Vagina (tissue), 2 donors: ENCODE measurements around the gene SCN9A. TPM values are rescaled to one million over a fixed set of nuclear protein-coding genes. Genes with fewer than 3 reads are reported as not detected.
"Not testable (repeated sequence)": the region's sequence is repeated elsewhere in the genome, so short reads cannot be mapped to it uniquely, and the experiment has no call there.

Source experiments
- DNase-seq, 2 donors: peaks; one replicate each; pipeline ENCODE4 v3.0.0-alpha.2; 2017; ENCODE audit errors: extremely low spot score in 2 of 2
- H3K27ac ChIP-seq: fragments of 200-600 bp; sonication (generic); one replicate; pipeline ENCODE4 v1.5.1; 2019
- H3K27me3 ChIP-seq: fragments of 200-600 bp; sonication (generic); one replicate; pipeline ENCODE4 v1.5.1; 2019
- H3K36me3 ChIP-seq, 2 donors: fragments of 200-600 bp; sonication (generic); one replicate each; pipeline ENCODE4 v1.5.1; 2017 to 2019
- H3K4me1 ChIP-seq: fragments of 200-600 bp; sonication (generic); one replicate; pipeline ENCODE4 v1.5.1; 2019
- H3K4me3 ChIP-seq, 2 donors: fragments of 200-600 bp; sonication (generic); 1 replicate in 1 of 2; 2 replicates in 1 of 2; pipeline ENCODE4 v1.5.1; 2016 to 2019
- H3K9me3 ChIP-seq: fragments of 200-600 bp; sonication (generic); one replicate; pipeline ENCODE4 v1.5.1; 2019
- POLR2A ChIP-seq, 2 donors: fragments of 450-650 bp; IDR thresholded peaks; one replicate each; pipeline ENCODE4 v1.6.1; 2017; ENCODE audit warnings: antibody characterized with exemption in 2 of 2, mild to moderate bottlenecking in 2 of 2, moderate library complexity in 2 of 2
- POLR2AphosphoS5 ChIP-seq, 2 donors: sonication (generic); formaldehyde crosslinking; IDR thresholded peaks; one replicate each; pipeline ENCODE4 v1.9.0; 2017; ENCODE audit warnings: antibody characterized with exemption in 2 of 2, mild to moderate bottlenecking in 2 of 2, low read depth in 1 of 2; ENCODE audit not compliant: insufficient read depth in 1 of 2
- intact Hi-C: fragments of 100-400 bp; cut with DNase I; formaldehyde crosslinking; loops from one replicate; pipeline ENCODE4 v1.15.1; 2023
- total RNA-seq: library from RNA; depleted of rRNA; stranded (reverse); fragments of >200 nt; gene quantifications from one replicate; pipeline ENCODE4 v1.2.3, GENCODE V29; 2016
- TF ChIP-seq, protein P1 (sequence below), 3 experiments: fragments of 450-650 bp in 2 of 3; fragments of 200-600 bp in 1 of 3; sonication (generic) in 1 of 3; IDR thresholded peaks; one replicate each; pipeline ENCODE4 v1.5.1; 2017 to 2019; ENCODE audit warnings: antibody characterized with exemption in 3 of 3, mild to moderate bottlenecking in 2 of 3, moderate library complexity in 2 of 3

The SCN9A gene
- total RNA-seq, 1 donor from 2014 or later, result 4.9 TPM

GRCh38 chr2:166223298-166223697, 152.4 kb downstream of the SCN9A start:
- Histone ChIP-seq H3K4me1 (no peaks in the 10 kb centered on the region), H3K36me3 (no peaks in the 10 kb centered on the region), H3K27ac (no peak overlapping the region), H3K9me3 (no peaks in the 10 kb centered on the region), H3K27me3 (no peaks in the 10 kb centered on the region), H3K4me3 (no peak overlapping the region)
- intact Hi-C loops, result no loop called here
- no peak for DNase-seq
- TF ChIP-seq POLR2A (IDR thresholded peaks at IDR 0.05), result no peak
- TF ChIP-seq POLR2AphosphoS5 (IDR thresholded peaks at IDR 0.05; ENCODE audit: insufficient read depth in 1 of 2, low read depth in 1 of 2), result no peak
- TF ChIP-seq, protein P1, sequence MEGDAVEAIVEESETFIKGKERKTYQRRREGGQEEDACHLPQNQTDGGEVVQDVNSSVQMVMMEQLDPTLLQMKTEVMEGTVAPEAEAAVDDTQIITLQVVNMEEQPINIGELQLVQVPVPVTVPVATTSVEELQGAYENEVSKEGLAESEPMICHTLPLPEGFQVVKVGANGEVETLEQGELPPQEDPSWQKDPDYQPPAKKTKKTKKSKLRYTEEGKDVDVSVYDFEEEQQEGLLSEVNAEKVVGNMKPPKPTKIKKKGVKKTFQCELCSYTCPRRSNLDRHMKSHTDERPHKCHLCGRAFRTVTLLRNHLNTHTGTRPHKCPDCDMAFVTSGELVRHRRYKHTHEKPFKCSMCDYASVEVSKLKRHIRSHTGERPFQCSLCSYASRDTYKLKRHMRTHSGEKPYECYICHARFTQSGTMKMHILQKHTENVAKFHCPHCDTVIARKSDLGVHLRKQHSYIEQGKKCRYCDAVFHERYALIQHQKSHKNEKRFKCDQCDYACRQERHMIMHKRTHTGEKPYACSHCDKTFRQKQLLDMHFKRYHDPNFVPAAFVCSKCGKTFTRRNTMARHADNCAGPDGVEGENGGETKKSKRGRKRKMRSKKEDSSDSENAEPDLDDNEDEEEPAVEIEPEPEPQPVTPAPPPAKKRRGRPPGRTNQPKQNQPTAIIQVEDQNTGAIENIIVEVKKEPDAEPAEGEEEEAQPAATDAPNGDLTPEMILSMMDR (IDR thresholded peaks at IDR 0.05), result no peak

DNA sequence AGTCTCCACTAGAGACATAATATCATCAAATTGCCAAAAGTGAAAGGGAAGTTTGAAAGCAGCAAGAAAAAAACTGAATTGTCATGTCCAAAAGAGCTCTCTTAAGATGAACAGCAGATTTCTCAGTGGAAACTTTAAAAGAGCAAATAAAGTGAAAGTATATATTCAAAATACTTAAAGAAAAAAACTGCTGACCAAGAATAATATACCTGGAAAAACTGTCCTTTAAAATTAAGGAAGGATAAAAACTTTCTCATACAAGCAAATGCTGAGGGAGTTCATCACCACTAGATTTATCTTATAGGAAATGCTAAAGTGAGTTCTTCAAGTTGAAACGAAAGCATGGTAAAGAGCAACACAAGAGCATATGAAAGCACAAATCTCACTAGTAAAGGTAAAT, 164.7 kb downstream of the SCN9A start:
- Histone ChIP-seq H3K4me3 (no peak overlapping the region), H3K36me3 (no peaks in the 10 kb centered on the region), H3K9me3 (no peaks in the 10 kb centered on the region), H3K4me1 (no peaks in the 10 kb centered on the region), H3K27me3 (no peaks in the 10 kb centered on the region), H3K27ac (no peak overlapping the region)
- no peak for TF ChIP-seq POLR2A (IDR thresholded peaks at IDR 0.05)
- TF ChIP-seq, protein P1 (IDR thresholded peaks at IDR 0.05), result no peak
- TF ChIP-seq POLR2AphosphoS5 (IDR thresholded peaks at IDR 0.05; ENCODE audit: insufficient read depth in 1 of 2, low read depth in 1 of 2), result no peak
- intact Hi-C loops, result no loop called here
- DNase-seq, result no peak

DNA sequence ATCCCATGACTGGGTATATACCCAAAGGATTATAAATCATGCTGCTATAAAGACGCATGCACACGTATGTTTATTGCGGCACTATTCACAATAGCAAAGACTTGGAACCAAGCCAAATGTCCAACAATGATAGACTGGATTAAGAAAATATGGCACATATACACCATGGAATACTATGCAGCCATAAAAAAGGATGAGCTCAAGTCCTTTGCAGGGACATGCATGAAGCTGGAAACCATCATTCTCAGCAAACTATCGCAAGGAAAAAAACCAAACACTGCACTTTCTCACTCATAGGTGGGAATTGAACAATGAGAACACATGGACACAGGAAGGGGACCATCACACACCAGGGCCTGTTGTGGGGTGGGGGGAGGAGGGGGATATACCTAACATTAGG, 165.8 kb downstream of the SCN9A start:
- H3K27ac ChIP-seq, H3K4me1 ChIP-seq, intact Hi-C loops, H3K9me3 ChIP-seq, H3K36me3 ChIP-seq, H3K27me3 ChIP-seq, DNase-seq, H3K4me3 ChIP-seq: not testable (repeated sequence)

DNA sequence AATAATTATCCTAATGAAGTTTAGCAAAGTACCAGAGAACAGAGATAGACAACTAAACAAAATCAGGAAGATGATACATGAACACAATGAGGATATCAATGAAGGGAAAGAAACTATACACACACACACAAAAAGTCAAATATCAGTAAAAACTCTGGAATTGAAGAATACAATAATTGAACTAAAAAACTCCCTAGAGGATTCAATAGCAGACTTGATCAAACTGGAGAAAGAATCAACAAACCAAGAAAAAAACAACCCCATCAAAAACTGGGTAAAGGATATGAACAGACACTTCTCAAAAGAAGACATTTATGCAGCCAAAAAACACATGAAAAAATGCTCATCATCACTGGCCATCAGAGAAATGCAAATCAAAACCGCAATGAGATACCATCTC, 166.4 kb downstream of the SCN9A start:
- not testable (repeated sequence) for H3K4me3 ChIP-seq

GRCh38 chr2:166206153-166206552, 169.6 kb downstream of the SCN9A start:
- H3K4me3 ChIP-seq, H3K27ac ChIP-seq, H3K36me3 ChIP-seq, DNase-seq, H3K9me3 ChIP-seq, H3K27me3 ChIP-seq, intact Hi-C loops, H3K4me1 ChIP-seq: not testable (repeated sequence)

More for the DNA sequence above, 166.4 kb downstream of the SCN9A start:
- DNase-seq, H3K27me3 ChIP-seq, H3K36me3 ChIP-seq, intact Hi-C loops, H3K9me3 ChIP-seq, H3K27ac ChIP-seq, H3K4me1 ChIP-seq: not testable (repeated sequence)

DNA sequence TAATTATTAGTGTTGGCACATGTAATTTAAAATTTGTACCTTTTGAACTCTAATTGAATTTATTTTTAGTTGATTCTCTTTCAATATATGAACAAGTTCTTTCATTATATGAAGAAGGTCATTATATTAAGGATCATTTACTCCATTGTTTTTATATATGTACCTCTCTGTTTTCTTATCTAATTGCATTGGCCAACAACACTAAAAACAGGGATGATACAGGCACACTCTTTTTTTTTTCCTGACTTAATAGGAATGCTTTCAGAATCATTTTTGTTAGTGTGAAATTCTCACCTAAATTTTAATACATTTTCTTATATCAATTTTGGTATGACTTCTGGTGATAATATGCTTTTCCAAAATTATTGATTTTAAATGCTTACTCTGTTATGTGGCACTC, 173.0 kb downstream of the SCN9A start:
- intact Hi-C loops, result no loop called here

More for the DNA sequence above, 173.0 kb downstream of the SCN9A start:
- H3K4me1 ChIP-seq, result no peaks in the 10 kb centered on the region
- no peak overlapping the region for H3K4me3 ChIP-seq
- H3K27me3 ChIP-seq, result no peaks in the 10 kb centered on the region
- no peak for DNase-seq
- H3K27ac ChIP-seq, result no peak overlapping the region
- H3K9me3 ChIP-seq, result no peaks in the 10 kb centered on the region
- TF ChIP-seq POLR2A (IDR thresholded peaks at IDR 0.05), result no peak
- TF ChIP-seq, protein P1 (IDR thresholded peaks at IDR 0.05), result no peak
- TF ChIP-seq POLR2AphosphoS5 (IDR thresholded peaks at IDR 0.05; ENCODE audit: insufficient read depth in 1 of 2, low read depth in 1 of 2), result no peak
- H3K36me3 ChIP-seq, result no peaks in the 10 kb centered on the region
